SK-N-SH (cell line): Measurements from ENCODE around the gene MAD1L1. TPM values are rescaled to one million over a fixed set of nuclear protein-coding genes. Genes with fewer than 3 reads are reported as not detected.
A peak's percentile ranks its signal among the peaks of the same experiment; 100 is the strongest.

Experiments used
- CTCF ChIA-PET: fragments of 300-600, 350-600 bp; formaldehyde crosslinking; extraction: SDS; loops from one replicate; lab custom pipeline; 2021; lab: Yijun Ruan, JAX
- POLR2A ChIA-PET: fragments of 350-600 bp; sonication (Branson Sonifier 250); formaldehyde crosslinking; extraction: SDS; loops from one replicate; lab custom pipeline; 2020; ENCODE audit warnings: antibody characterized with exemption, inconsistent platforms; lab: Yijun Ruan, JAX
- DNase-seq: peaks from one replicate; pipeline ENCODE4 v3.0.0; 2012
- H2AFZ ChIP-seq: fragments of 200-600 bp; sonication (generic); 2 replicates; pipeline ENCODE4 v1.8.1; 2016; ENCODE audit warnings: antibody characterized with exemption, mild to moderate bottlenecking, low read depth
- H3F3A ChIP-seq: fragments of 200-600 bp; sonication (generic); replicated peaks from 2 replicates; pipeline ENCODE3; 2016; ENCODE audit warnings: antibody characterized with exemption, mild to moderate bottlenecking; ENCODE audit not compliant: insufficient read depth
- H3K27ac ChIP-seq, 2 experiments: fragments of 200-500 bp in 1 of 2; fragments of 200-600 bp in 1 of 2; sonication (Bioruptor generic) in 1 of 2; sonication (generic), shearing (Covaris generic) in 1 of 2; 2 replicates each; pipeline versions ENCODE4 v1.5.1 to v1.6.1; 2014 to 2016; ENCODE audit warnings: low read depth in 2 of 2, inconsistent platforms in 1 of 2, low read length in 1 of 2, mild to moderate bottlenecking in 1 of 2, mixed read lengths in 1 of 2
- H3K27me3 ChIP-seq: fragments of 200-600 bp; sonication (generic), shearing (Covaris generic); 2 replicates; pipeline ENCODE4 v1.6.1; 2016; ENCODE audit warnings: mixed run types; ENCODE audit not compliant: insufficient read depth
- H3K36me3 ChIP-seq, 2 experiments: fragments of 200-500 bp in 1 of 2; fragments of 200-600 bp in 1 of 2; sonication (Bioruptor generic) in 1 of 2; sonication (generic) in 1 of 2; replicated peaks in 1 of 2; 2 replicates each; pipeline versions ENCODE3 to v1.5.1; 2014 to 2016; ENCODE audit warnings: low read length in 1 of 2, mild to moderate bottlenecking in 1 of 2; ENCODE audit not compliant: insufficient read depth in 2 of 2, control insufficient read depth in 1 of 2
- H3K4me1 ChIP-seq, 2 experiments: fragments of 200-500 bp in 1 of 2; fragments of 200-600 bp in 1 of 2; sonication (Bioruptor generic) in 1 of 2; sonication (generic), shearing (Covaris generic) in 1 of 2; 2 replicates each; pipeline versions ENCODE4 v1.5.1 to v1.6.1; 2014 to 2016; ENCODE audit warnings: low read depth in 1 of 2, low read length in 1 of 2, mixed run types in 1 of 2; ENCODE audit not compliant: insufficient read depth in 2 of 2, control insufficient read depth in 1 of 2
- H3K4me2 ChIP-seq: fragments of 200-600 bp; sonication (generic), shearing (Covaris generic); 2 replicates; pipeline ENCODE4 v1.6.1; 2017; ENCODE audit warnings: mixed run types
- H3K4me3 ChIP-seq, 2 experiments: fragments of 200-500 bp in 1 of 2; fragments of 200-600 bp in 1 of 2; sonication (Bioruptor generic) in 1 of 2; sonication (generic), shearing (Covaris generic) in 1 of 2; 2 replicates each; pipeline versions ENCODE4 v1.5.1 to v1.8.1; 2014 to 2016; ENCODE audit warnings: low read depth in 2 of 2, inconsistent platforms in 1 of 2, low read length in 1 of 2, mild to moderate bottlenecking in 1 of 2, mixed read lengths in 1 of 2, moderate library complexity in 1 of 2
- H3K79me2 ChIP-seq: fragments of 200-600 bp; sonication (generic); 2 replicates; pipeline ENCODE4 v1.8.1; 2017; ENCODE audit warnings: mild to moderate bottlenecking; ENCODE audit not compliant: insufficient read depth
- H3K9ac ChIP-seq: fragments of 200-600 bp; sonication (generic); 2 replicates; pipeline ENCODE4 v1.6.1; 2017; ENCODE audit warnings: mixed run types
- H3K9me2 ChIP-seq: fragments of 200-600 bp; sonication (generic); 2 replicates; pipeline ENCODE4 v1.6.1; 2017; ENCODE audit warnings: mixed run types
- H3K9me3 ChIP-seq: fragments of 200-600 bp; sonication (generic); 2 replicates; pipeline ENCODE4 v1.6.1; 2017; ENCODE audit warnings: mixed run types, mild to moderate bottlenecking, moderate library complexity
- H4K20me1 ChIP-seq: fragments of 200-600 bp; sonication (generic); 2 replicates; pipeline ENCODE4 v1.6.1; 2017; ENCODE audit warnings: mild to moderate bottlenecking, mixed run types; ENCODE audit not compliant: insufficient read depth
- CHD2 ChIP-seq: fragments of 150-350 bp; IDR thresholded peaks from 2 replicates; pipeline ENCODE4 v1.6.1; 2018; ENCODE audit warnings: low read length; ENCODE audit not compliant: partially characterized antibody
- CTCF ChIP-seq: fragments of 200-600 bp; sonication (generic); IDR thresholded peaks from 2 replicates; pipeline ENCODE4 v1.6.1; 2017; ENCODE audit warnings: antibody characterized with exemption, mild to moderate bottlenecking, moderate library complexity
- ELF1 ChIP-seq: IDR thresholded peaks from 2 replicates; pipeline ENCODE4 v1.4.0; 2012
- GATA2 ChIP-seq: sonication (generic); formaldehyde crosslinking; IDR thresholded peaks from 2 replicates; pipeline ENCODE4 v1.5.0; 2020; ENCODE audit warnings: mild to moderate bottlenecking, missing genetic modification reagents
- MXI1 ChIP-seq: IDR thresholded peaks from 2 replicates; pipeline ENCODE4 v1.6.1; 2012; ENCODE audit warnings: mild to moderate bottlenecking, low read depth, low read length, improper control_type of control experiment
- NFIC ChIP-seq: IDR thresholded peaks from 2 replicates; pipeline ENCODE4 v1.4.0; 2012; ENCODE audit warnings: borderline replicate concordance
- NRF1 ChIP-seq: IDR thresholded peaks from 2 replicates; pipeline ENCODE4 v1.6.1; 2012; ENCODE audit warnings: low read depth, mild to moderate bottlenecking, low read length
- PBX3 ChIP-seq: IDR thresholded peaks from 2 replicates; pipeline ENCODE4; 2012
- RAD21 ChIP-seq: IDR thresholded peaks from 2 replicates; pipeline ENCODE4 v1.6.1; 2012; ENCODE audit warnings: mild to moderate bottlenecking, low read length
- RFX5 ChIP-seq: IDR thresholded peaks from 2 replicates; pipeline ENCODE4 v1.6.1; 2012; ENCODE audit warnings: mild to moderate bottlenecking, improper control_type of control experiment, low read length
- RXRA ChIP-seq: IDR thresholded peaks from 2 replicates; pipeline ENCODE4 v1.4.0; 2012; ENCODE audit warnings: low read depth, mild to moderate bottlenecking, borderline replicate concordance
- SMC3 ChIP-seq: IDR thresholded peaks from 2 replicates; pipeline ENCODE4 v1.6.1; 2012; ENCODE audit warnings: low read depth, low read length, improper control_type of control experiment
- TCF12 ChIP-seq: IDR thresholded peaks from 2 replicates; pipeline ENCODE4 v1.4.0; 2012
- TEAD4 ChIP-seq: IDR thresholded peaks from 2 replicates; pipeline ENCODE4 v1.4.0; 2012; ENCODE audit warnings: mild to moderate bottlenecking, borderline replicate concordance; ENCODE audit not compliant: insufficient read depth
- WGBS: methylation state at CpG from one replicate; pipeline ENCODE4 v1.1.6; 2017; ENCODE audit warnings: low lambda C conversion rate; 5-methylcytosine and 5-hydroxymethylcytosine counted together
- polyA plus RNA-seq, 3 experiments: library from polyadenylated mRNA; depleted of rRNA; stranded (reverse); fragments of >200 nt; gene quantifications; 2 replicates each; pipeline ENCODE4 v1.2.3, GENCODE V29; 2012
- TF ChIP-seq, protein P1 (sequence below): IDR thresholded peaks from 2 replicates; pipeline ENCODE4 v1.4.0; 2012; ENCODE audit warnings: low read depth
- TF ChIP-seq, protein P2 (sequence below): fragments of 150-350 bp; IDR thresholded peaks from 2 replicates; pipeline ENCODE4 v1.6.1; 2016; ENCODE audit warnings: mild to moderate bottlenecking, low read depth, low read length

MAD1L1 gene
- polyA plus RNA-seq, 1 of the 3 experiments (the other 2 are of a cell fraction): 46.2 TPM

DNA sequence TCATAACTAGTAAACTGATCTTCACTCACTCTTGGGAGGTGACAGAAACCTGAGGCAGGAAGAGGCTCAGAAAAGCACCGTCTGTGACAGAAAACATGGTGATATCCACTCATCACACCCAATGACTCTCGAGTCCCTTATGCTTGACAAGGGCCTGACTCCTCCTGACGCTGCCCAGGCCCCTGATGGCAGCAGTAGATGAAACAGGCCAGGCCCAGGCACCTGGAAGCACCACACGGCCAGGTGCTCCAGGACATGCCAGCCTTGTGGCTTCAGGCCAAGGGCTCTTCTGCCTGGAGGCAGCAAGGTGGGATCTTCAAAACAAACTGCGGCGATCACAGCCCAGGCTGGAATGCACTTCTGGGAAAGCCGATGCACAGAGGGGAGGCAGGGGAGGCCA lies 89.3 kb downstream of the MAD1L1 start:
- H3K27me3 ChIP-seq: no peaks in the 10 kb centered on the region
- no peak overlapping the region for H2AFZ ChIP-seq
- ChIA-PET POLR2A (no interaction called here), CTCF (interaction anchor here (1.0 kb wide), 1 partner anchor 9 kb away, joined by 3 read pairs; no protein-coding TSS in a partner anchor)
- peaks cover 0 to 41% of the 10 kb centered on the region in 2 experiments for H3K36me3 ChIP-seq
- TF ChIP-seq GATA2 (CRISPR knock-in tag): 0 out of 2 replicates have a peak, but pooled peaks have one; percentile 24
- no peak for TF ChIP-seq RFX5
- H3K79me2 ChIP-seq: peaks cover 3% of the 10 kb centered on the region; the same call in 1 of the 2 replicates
- no peak overlapping the region for H3K9ac ChIP-seq
- H4K20me1 ChIP-seq: no peaks in the 10 kb centered on the region
- H3K4me1 ChIP-seq: peaks cover 0 to 57% of the 10 kb centered on the region in 2 experiments; a peak in 1 of 4 replicates
- H3K4me2 ChIP-seq: no peak overlapping the region
- 87% methylated on average over 6 of the region's 7 CpGs for WGBS
- DNase-seq: no peak
- no peaks in the 10 kb centered on the region for H3K9me3 ChIP-seq
- no peaks in the 10 kb centered on the region for H3F3A ChIP-seq
- peak overlapping the region in 1 of 2 experiments; percentile 68; a peak in 1 of 4 replicates for H3K27ac ChIP-seq
- no peaks in the 10 kb centered on the region for H3K9me2 ChIP-seq
- H3K4me3 ChIP-seq: no peak overlapping the region; a peak in 1 of 4 replicates

DNA sequence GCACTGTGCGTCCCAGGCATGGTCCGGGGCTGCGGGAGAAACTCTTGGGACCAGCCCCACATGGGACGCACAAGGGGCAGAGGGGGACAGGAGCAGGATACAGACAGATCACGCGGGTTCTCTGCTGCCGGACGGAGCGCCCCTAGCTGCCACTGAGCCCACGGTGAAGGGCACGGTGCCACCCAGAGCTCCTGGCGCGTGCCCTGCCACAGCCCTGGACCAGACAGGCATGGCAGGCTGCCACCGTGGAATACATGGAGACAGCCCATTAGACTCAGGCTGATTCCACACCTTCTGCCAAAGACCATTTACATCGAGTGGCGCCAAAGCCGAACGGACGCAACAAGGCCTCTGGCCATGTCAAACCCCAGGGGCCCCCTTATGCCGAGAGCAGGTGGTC lies 90.4 kb downstream of the MAD1L1 start:
- TF ChIP-seq NFIC (no peak), SMC3 (no peak), PBX3 (no peak), TCF12 (no peak), RAD21 (no peak), TEAD4 (no peak), NRF1 (no peak), ELF1 (no peak), MXI1 (no peak), RXRA (no peak), CTCF (no peak), GATA2 (CRISPR knock-in tag) (no peak), RFX5 (no peak), CHD2 (no peak)
- TF ChIP-seq, protein P1, sequence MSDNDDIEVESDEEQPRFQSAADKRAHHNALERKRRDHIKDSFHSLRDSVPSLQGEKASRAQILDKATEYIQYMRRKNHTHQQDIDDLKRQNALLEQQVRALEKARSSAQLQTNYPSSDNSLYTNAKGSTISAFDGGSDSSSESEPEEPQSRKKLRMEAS: no peak
- TF ChIP-seq, protein P2, sequence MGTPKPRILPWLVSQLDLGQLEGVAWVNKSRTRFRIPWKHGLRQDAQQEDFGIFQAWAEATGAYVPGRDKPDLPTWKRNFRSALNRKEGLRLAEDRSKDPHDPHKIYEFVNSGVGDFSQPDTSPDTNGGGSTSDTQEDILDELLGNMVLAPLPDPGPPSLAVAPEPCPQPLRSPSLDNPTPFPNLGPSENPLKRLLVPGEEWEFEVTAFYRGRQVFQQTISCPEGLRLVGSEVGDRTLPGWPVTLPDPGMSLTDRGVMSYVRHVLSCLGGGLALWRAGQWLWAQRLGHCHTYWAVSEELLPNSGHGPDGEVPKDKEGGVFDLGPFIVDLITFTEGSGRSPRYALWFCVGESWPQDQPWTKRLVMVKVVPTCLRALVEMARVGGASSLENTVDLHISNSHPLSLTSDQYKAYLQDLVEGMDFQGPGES: no peak
- Histone ChIP-seq H3K27ac (no peak overlapping the region; a peak in 1 of 4 replicates), H3F3A (no peaks in the 10 kb centered on the region), H3K36me3 (peaks cover 0 to 32% of the 10 kb centered on the region in 2 experiments), H3K4me1 (peaks cover 0 to 59% of the 10 kb centered on the region in 2 experiments; a peak in 1 of 4 replicates), H3K4me2 (no peak overlapping the region), H3K4me3 (no peak overlapping the region), H3K79me2 (peaks cover 3% of the 10 kb centered on the region; the same call in 1 of the 2 replicates), H3K27me3 (no peaks in the 10 kb centered on the region), H2AFZ (no peak overlapping the region), H4K20me1 (0 out of 2 replicates have a peak, but pooled peaks cover 2% of the 10 kb centered on the region), H3K9me3 (no peaks in the 10 kb centered on the region), H3K9me2 (no peaks in the 10 kb centered on the region), H3K9ac (no peak overlapping the region)
- WGBS: 98% methylated on average over 12 of the region's 20 CpGs
- DNase-seq: no peak
- POLR2A ChIA-PET: no interaction called here
- CTCF ChIA-PET: interaction anchor here (0.6 kb wide), 1 partner anchor 304 kb away, joined by 3 read pairs; no protein-coding TSS in a partner anchor
